ENCODE results near the gene ADPRHL1. TPM values are rescaled to one million over a fixed set of nuclear protein-coding genes. Genes with fewer than 3 reads are reported as not detected.

Gene ADPRHL1
- total RNA-seq, 3 donors from 2014 or later (not counting 1 experiment from before 2014, with no cell fraction given) = 0.56 to 0.93 (median 0.72) TPM

- intact Hi-C loops (cut with micrococcal nuclease) = no loop called here
- Mint-ChIP-seq H3K27me3 (ENCODE audit: low read depth in 2 of 2) (no peaks in the 10 kb centered on the region), H3K27ac (peak overlapping the region in 1 of 2 donors; percentile 75), H3K9me3 (no peaks in the 10 kb centered on the region), H3K4me3 (no peak overlapping the region), H3K36me3 (no peaks in the 10 kb centered on the region), H3K4me1 (peaks cover 12 to 19% of the 10 kb centered on the region in 2 donors)
- H3K36me3 ChIP-seq (ENCODE audit: control insufficient read depth, insufficient read depth, low read length) = peaks cover 5% of the 10 kb centered on the region
- no peaks in the 10 kb centered on the region for H3K9me3 ChIP-seq (ENCODE audit: control insufficient read depth, insufficient read depth, low read length)
- peaks cover 5% of the 10 kb centered on the region for H3K4me1 ChIP-seq (ENCODE audit: control insufficient read depth, insufficient read depth, low read length)
- ATAC-seq (no peak), DNase-seq (no peak)
- WGBS (ENCODE audit: insufficient coverage) = 94% methylated on average over 3 of the region's 3 CpGs
- no peaks in the 10 kb centered on the region for H3K27me3 ChIP-seq (ENCODE audit: control insufficient read depth, insufficient read depth, low read length)
- H3K27ac ChIP-seq (ENCODE audit: low read length) = no peak overlapping the region
- H3K4me3 ChIP-seq (ENCODE audit: low read length) = no peak overlapping the region
- TF ChIP-seq CTCF (IDR thresholded peaks at IDR 0.05) = no peak
Observed at GRCh38 chr13:113466383-113466782, 13.1 kb upstream of the ADPRHL1 start.

DNA sequence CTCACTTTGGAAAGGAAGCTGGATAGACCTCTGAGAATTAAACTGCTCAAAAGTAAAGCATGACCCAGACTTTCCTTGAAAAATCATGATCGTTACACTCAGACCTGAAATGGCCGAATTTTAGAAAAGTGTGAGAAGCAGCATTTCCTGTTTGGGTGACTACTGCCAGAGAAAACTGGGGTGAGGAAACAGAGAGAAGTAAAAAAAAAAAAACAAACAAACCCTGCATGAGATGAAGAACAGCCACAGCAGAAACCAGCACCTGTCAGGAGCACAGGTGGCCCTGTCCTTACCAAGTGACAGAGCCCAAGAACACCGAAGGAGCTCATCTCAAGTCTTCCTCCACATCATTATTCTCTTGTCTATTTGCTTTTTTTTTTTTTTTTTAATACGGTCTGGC lies 12.0 kb upstream of the ADPRHL1 start:
- Histone ChIP-seq H3K36me3 (ENCODE audit: control insufficient read depth, insufficient read depth, low read length) (peaks cover 9% of the 10 kb centered on the region), H3K4me3 (ENCODE audit: low read length) (no peak overlapping the region), H3K27ac (ENCODE audit: low read length) (no peak overlapping the region), H3K9me3 (ENCODE audit: control insufficient read depth, insufficient read depth, low read length) (no peaks in the 10 kb centered on the region), H3K4me1 (ENCODE audit: control insufficient read depth, insufficient read depth, low read length) (peaks cover 5% of the 10 kb centered on the region), H3K27me3 (ENCODE audit: control insufficient read depth, insufficient read depth, low read length) (no peaks in the 10 kb centered on the region)
- DNase-seq = no peak
- WGBS (ENCODE audit: insufficient coverage) = 27% methylated on average over 3 of the region's 4 CpGs
- peak overlapping the region; percentile 67 to 75 for H3K27ac Mint-ChIP-seq
- TF ChIP-seq CTCF (IDR thresholded peaks at IDR 0.05) = no peak
- H3K9me3 Mint-ChIP-seq = no peaks in the 10 kb centered on the region
- H3K36me3 Mint-ChIP-seq = no peaks in the 10 kb centered on the region
- peak; percentile 45 to 55 (median 49) for ATAC-seq
- H3K4me1 Mint-ChIP-seq = peaks cover 7 to 14% of the 10 kb centered on the region in 2 donors
- peak overlapping the region; percentile 57 for H3K4me3 Mint-ChIP-seq
- intact Hi-C loops (cut with micrococcal nuclease) = no loop called here
- H3K27me3 Mint-ChIP-seq (ENCODE audit: low read depth in 2 of 2) = no peaks in the 10 kb centered on the region

- Histone ChIP-seq H3K4me3 (ENCODE audit: low read length) (no peak overlapping the region), H3K4me1 (ENCODE audit: control insufficient read depth, insufficient read depth, low read length) (peaks cover 5% of the 10 kb centered on the region), H3K27ac (ENCODE audit: low read length) (no peak overlapping the region), H3K27me3 (ENCODE audit: control insufficient read depth, insufficient read depth, low read length) (no peaks in the 10 kb centered on the region), H3K36me3 (ENCODE audit: control insufficient read depth, insufficient read depth, low read length) (peaks cover 16% of the 10 kb centered on the region), H3K9me3 (ENCODE audit: control insufficient read depth, insufficient read depth, low read length) (no peaks in the 10 kb centered on the region)
- TF ChIP-seq CTCF (IDR thresholded peaks at IDR 0.05) = no peak
- intact Hi-C loops (cut with micrococcal nuclease) = no loop called here
- WGBS (ENCODE audit: insufficient coverage) = 98% methylated on average over 16 of the region's 16 CpGs
- no peak for DNase-seq
- Mint-ChIP-seq H3K4me3 (no peak overlapping the region), H3K9me3 (no peaks in the 10 kb centered on the region), H3K27me3 (ENCODE audit: low read depth in 2 of 2) (no peaks in the 10 kb centered on the region), H3K36me3 (no peaks in the 10 kb centered on the region), H3K4me1 (peaks cover 7 to 14% of the 10 kb centered on the region in 2 donors), H3K27ac (peak overlapping the region; percentile 51 to 64)
- ATAC-seq = no peak
Observed at GRCh38 chr13:113464476-113464875, 11.2 kb upstream of the ADPRHL1 start.

DNA sequence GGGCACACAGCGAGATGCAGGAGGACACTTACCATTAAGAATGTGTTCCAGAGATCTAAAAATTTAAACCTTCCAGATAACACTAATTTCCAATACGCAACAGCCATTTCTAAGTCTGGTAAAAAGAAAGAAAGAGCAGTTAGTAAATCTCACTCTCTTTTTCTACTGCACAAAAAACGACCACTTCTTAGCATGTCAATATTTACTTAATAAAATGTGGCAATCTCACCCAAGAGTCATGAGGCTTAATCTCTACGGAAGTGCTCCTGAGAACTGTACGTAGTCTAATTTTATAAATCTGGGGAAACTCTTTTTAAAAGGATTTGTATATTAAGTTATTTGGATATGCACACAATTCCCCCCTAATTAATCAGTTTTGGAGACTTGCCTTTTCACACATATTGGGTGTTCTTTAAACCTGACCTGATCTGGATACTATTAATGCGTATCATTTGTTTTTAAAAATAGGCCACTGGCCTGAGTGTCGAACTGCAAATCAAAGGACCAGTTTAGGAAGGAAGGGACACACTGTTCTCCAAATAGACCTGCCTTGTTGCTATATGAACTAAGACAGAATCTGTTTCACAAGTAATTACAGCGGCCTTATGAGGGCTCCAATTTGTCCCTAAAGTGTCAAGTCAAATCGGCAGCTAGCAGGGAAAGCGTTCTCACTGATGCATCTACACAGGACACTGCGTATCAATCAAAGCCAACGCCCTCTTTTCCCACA lies 7.9 kb upstream of the ADPRHL1 start:
- Mint-ChIP-seq H3K9me3 (no peaks in the 10 kb centered on the region), H3K4me1 (peaks cover 7 to 14% of the 10 kb centered on the region in 2 donors), H3K27me3 (ENCODE audit: low read depth in 2 of 2) (no peaks in the 10 kb centered on the region), H3K36me3 (no peaks in the 10 kb centered on the region), H3K4me3 (no peak overlapping the region), H3K27ac (no peak overlapping the region)
- Histone ChIP-seq H3K9me3 (ENCODE audit: control insufficient read depth, insufficient read depth, low read length) (no peaks in the 10 kb centered on the region), H3K27me3 (ENCODE audit: control insufficient read depth, insufficient read depth, low read length) (no peaks in the 10 kb centered on the region), H3K4me3 (ENCODE audit: low read length) (no peak overlapping the region), H3K4me1 (ENCODE audit: control insufficient read depth, insufficient read depth, low read length) (peaks cover 5% of the 10 kb centered on the region), H3K27ac (ENCODE audit: low read length) (no peak overlapping the region), H3K36me3 (ENCODE audit: control insufficient read depth, insufficient read depth, low read length) (peaks cover 21% of the 10 kb centered on the region)
- 96% methylated on average over 9 of the region's 12 CpGs for WGBS (ENCODE audit: insufficient coverage)
- DNase-seq (no peak), ATAC-seq (no peak)
- intact Hi-C loops (cut with micrococcal nuclease) = no loop called here
- no peak for TF ChIP-seq CTCF (IDR thresholded peaks at IDR 0.05)

Data from natural killer cell (primary cell).